Activated CD8-positive, alpha-beta memory T cell treated with anti-CD3 and anti-CD28 coated beads for 1 hour (primary cell): Measurements from ENCODE around the gene SUGP2.
"Not testable (repeated sequence)": the region's sequence is repeated elsewhere in the genome, so short reads cannot be mapped to it uniquely, and the experiment has no call there.

ENCODE experiments used
- DNase-seq, 2 donors: peaks; one replicate each; pipeline ENCODE4 v3.0.0-alpha.2; 2020; ENCODE audit warnings: low read depth in 1 of 2; ENCODE audit errors: extremely low read depth in 1 of 2

Gene SUGP2

DNA sequence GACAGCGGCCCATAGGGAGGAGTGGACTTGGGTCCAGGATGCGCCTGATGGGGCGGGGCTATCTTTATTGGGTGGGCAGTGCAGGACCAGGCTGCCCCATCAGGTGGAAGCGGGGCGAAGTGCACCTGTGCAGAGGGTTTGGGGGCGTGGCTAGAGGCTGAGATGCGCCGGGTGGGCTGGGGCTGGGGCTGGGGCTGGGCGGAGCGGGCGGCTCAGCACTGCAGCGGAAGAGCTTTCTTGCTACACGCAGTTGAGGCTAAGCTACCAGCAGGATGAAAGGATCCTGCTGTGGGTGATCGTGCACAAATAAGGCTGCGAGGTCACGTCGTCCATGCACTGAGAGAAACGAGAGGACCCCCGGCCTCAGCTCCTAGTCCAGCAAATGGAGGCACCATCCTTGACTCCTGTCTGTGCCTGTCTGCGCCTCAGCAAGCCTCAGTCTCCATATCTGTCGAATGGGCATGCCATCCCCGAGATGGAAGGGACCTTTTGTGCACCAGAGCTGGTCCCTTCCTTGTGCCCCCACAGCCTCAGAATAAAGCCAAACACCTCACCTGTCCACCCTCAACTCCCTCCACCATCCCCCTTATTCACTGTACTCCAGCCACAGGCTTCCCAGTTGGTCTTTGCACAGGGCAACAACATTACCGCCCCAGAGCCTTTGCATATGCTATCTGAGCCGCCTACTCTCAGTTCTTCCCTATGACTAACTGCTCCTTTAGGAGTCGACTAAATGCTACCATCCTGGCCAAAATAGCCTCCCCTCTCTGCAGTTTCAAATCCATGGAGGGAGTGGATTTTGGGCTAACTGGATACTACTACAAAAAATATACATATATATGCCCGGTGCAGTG is 71.3 kb downstream of the SUGP2 start:
- no peak for DNase-seq

DNA sequence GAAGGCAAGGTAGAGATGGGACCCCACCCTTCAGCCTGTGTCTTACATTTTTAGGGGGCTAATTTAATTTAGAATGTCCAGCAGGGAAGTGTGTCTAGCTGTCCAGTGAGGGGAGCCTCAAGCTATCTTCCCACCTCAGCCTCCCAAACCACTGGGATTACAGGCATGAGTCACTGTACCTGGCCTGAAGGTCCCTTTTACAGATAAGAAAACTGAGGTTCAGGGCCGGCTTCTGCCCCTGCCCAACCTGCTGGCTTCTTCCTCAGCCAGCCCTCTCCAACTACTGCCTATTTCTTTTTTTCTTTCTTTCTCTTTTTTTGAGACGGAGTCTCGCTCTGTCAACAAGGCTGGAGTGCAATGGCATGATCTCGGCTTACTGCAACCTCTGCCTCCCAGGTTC is 72.9 kb downstream of the SUGP2 start:
- DNase-seq: no peak

- no peak for DNase-seq
Measured at GRCh38 chr19:18955042-18955441, 78.3 kb downstream of the SUGP2 start.

DNA sequence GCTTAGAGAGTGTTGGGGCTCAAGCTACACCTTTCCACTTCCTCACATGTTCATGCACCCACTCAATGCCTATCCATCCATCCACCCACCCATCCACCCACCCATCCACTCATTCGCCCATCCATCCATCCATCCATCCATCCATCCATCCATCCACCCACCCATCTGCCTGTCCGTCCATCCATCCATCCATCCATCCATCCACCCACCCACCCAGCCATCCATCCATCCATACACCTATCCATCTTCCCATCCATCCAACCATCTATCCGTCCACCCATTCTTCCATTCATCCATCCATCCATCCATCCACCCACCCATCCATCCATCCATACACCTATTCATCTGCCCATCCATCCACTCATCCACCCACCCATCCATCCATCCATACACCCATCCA is 79.2 kb downstream of the SUGP2 start:
- DNase-seq: no peak

DNA sequence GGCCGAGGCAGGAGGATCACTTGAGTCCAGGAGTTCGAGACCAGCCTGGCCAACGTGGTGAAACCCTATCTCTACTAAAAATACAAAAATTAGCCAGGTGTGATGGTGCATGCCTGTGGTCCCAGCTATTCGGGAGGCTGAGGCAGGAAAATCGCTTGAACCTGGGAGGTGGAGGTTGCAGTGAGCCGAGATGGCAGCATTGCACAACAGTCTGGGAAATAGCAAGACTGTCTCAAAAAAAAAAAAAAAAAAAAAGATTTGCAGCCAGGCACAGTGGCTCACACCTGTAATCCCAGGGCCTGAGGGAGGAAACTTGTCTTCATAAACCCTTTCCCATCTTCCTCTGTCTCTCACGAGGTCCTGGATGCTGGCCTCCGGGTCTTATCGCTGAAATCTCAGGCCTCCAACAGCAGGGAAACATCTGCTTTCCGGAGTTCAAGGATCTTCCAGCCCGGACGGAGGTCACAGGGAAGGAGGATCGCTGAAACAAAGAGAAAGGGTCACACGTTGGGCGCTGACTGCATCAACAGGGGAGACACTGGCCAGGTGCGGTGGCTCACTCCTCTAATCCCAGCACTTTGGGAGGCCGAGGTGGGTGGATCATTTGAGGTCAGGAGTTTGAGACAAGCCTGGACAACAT is 80.8 kb downstream of the SUGP2 start:
- DNase-seq: not testable (repeated sequence)

GRCh38 chr19:18951721-18952281 is 81.5 kb downstream of the SUGP2 start:
- DNase-seq: no peak

GRCh38 chr19:18949858-18950257 is 83.5 kb downstream of the SUGP2 start:
- no peak for DNase-seq

- no peak for DNase-seq
Measured at GRCh38 chr19:18948976-18949356, 84.4 kb downstream of the SUGP2 start.

DNA sequence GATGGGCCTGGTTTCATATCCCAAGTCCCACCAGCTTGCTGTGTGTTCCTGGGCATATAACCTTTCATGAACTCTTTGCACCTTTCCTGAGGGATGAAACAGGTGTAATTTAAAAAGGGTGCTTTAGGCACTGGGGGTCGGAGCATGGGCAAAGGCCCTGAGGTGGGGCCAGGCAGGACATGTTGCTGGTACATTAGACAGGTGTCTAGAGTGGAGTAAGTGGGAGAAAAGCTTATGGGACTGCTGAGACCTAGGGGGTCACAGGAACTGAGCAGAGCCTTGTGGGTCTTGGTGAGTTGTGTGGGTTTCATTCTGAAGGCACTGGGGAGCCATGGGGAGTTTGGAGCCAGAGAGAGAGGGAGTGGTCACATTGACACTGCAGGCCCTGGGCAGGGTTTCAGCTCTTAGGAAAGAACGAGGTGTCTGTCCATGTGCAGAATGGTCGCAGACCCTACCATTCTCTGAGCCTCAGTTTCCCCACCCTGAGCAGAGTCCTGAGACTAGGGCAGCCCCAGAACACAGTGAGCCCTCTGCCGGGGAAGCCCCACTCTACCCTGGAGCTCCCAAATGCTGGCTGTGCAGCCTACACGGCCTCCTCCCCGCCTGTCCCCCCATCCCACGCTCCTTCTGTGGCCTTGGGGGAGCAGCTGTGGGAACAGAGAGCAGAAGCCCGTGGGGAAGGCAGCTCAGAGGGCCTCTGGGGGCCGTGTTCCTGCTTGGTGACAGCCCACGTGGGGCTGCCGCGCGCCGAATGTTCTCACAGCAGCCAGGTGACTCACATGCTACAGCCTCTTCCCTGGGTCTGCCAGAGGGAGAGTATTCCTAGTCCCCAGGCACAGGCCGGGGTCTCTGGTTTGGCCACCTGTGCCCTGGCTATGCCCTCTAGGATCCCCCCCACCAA is 85.0 kb downstream of the SUGP2 start:
- no peak for DNase-seq

DNA sequence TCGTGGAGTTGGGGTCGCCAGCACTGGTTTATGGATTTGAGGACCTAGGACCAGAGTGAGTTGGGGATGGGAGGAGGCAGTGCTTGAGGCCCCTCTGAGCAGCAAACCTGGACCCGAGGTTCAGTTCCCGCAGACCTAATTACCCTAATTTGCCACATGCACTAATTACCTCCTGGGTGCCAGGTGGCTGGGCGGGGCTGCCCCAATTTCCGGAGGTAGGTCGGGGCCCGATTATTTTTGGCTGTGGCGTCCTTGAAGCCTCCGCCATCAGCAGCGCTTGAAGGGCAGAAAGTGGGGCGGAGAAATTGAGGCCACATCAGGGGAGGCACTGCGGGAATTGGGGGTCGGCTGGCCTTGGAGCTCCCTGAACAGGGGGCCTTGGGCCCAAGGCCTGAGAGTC is 86.4 kb downstream of the SUGP2 start:
- DNase-seq: no peak

DNA sequence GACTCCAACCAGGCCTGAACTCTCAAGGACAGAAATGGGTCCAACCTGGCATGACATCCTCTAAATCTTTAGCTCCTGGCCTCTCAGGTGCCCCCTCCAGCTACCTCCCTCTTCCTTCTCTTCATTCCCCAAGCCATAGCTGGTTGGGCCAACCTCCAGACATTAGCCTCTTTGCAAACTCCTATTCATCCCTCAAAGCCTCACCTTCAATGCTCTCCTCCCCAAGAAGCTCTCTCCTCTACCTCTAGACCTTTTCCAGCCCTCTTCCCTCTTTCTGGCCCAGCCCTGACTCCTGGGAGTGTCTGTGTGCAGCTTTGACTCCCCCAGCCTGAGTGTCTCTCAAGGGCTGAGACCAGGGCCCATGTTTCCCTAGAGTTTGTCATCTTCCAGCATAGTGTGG is 87.0 kb downstream of the SUGP2 start:
- DNase-seq: no peak

DNA sequence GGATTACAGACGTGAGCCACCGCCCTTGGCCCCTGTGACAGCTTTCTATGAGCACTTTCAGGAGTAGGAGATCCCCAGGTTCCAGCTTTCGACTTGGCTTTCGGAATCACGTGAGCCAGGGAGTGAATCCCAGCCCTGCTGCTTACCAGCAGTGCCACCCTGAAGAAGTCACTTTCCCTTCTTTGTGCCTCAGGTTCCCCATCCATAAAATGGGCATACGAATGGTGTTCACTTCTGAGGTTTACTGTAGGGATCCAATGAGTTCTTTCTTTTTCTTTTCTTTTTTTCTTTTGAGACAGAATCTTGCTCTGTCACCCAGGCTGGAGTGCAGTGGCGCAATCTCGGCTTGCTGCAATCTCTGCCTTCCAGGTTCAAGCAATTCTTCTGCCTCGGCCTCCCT is 88.0 kb downstream of the SUGP2 start:
- no peak for DNase-seq

DNA sequence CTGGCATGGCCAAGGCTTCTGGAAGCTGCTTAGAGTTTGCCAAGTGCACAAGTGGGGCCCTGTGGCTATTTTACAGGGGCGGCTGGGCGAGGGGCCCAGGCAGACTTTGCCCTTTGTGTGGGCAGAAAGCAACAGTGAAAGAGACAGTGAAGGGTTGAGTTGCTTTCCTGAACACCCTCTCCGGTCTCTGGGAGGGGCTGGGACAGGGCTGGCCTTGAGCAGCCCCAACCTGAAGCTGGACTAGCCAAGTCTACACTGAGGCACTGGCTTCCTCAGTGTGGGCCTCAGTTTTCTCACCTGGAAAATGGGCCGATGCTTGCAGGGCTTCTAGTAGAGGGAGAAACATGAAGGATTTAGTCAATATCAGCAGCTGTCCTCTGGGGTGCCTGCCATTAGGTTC is 89.9 kb downstream of the SUGP2 start:
- DNase-seq: no peak

GRCh38 chr19:18942692-18943091 is 90.6 kb downstream of the SUGP2 start:
- no peak for DNase-seq

GRCh38 chr19:18941628-18942354 is 91.5 kb downstream of the SUGP2 start:
- no peak for DNase-seq
